DND-41 (cell line): ENCODE data around the gene SNX14.

Source experiments
- ATAC-seq: fragments of 200-7000 bp; cut with Tn5 transposase; 3 replicates; pipeline ENCODE4 v1.9.1; 2021; ENCODE audit warnings: low read depth; ENCODE audit not compliant: insufficient read depth
- DNase-seq: peaks from one replicate; pipeline ENCODE4 v3.0.0-alpha.2; 2020
- H2AFZ ChIP-seq: 2 replicates; pipeline ENCODE4 v1.6.0; 2012; ENCODE audit warnings: low read depth, low read length
- H3K27ac ChIP-seq: 2 replicates; pipeline ENCODE4 v1.5.1; 2012; ENCODE audit warnings: low read length, inconsistent platforms
- H3K27me3 ChIP-seq: fragments of 200-600 bp; sonication (generic); 2 replicates; pipeline ENCODE4 v1.6.0; 2012; ENCODE audit warnings: low read length, mild to moderate bottlenecking, inconsistent platforms; ENCODE audit not compliant: insufficient read depth, poor library complexity
- H3K36me3 ChIP-seq: 2 replicates; pipeline ENCODE4 v1.5.1; 2012; ENCODE audit warnings: low read length, inconsistent platforms; ENCODE audit not compliant: insufficient read depth
- H3K4me1 ChIP-seq: 2 replicates; pipeline ENCODE4 v1.5.1; 2012; ENCODE audit warnings: mild to moderate bottlenecking, low read length; ENCODE audit not compliant: insufficient read depth
- H3K4me2 ChIP-seq: 2 replicates; pipeline ENCODE4 v1.6.0; 2012; ENCODE audit warnings: mild to moderate bottlenecking, moderate library complexity, low read length, inconsistent platforms; ENCODE audit not compliant: insufficient read depth
- H3K4me3 ChIP-seq, 2 experiments: fragments of 200-600 bp in 1 of 2; shearing (Covaris generic) in 1 of 2; 2 replicates each; pipeline ENCODE4 v1.5.1; 2012 to 2016; ENCODE audit warnings: inconsistent platforms in 2 of 2, low read length in 2 of 2, mild to moderate bottlenecking in 2 of 2, low read depth in 1 of 2, moderate library complexity in 1 of 2
- H3K79me2 ChIP-seq: 2 replicates; pipeline ENCODE4 v1.6.0; 2012; ENCODE audit warnings: low read length, inconsistent platforms; ENCODE audit not compliant: insufficient read depth
- H3K9ac ChIP-seq: 2 replicates; pipeline ENCODE4 v1.6.0; 2012; ENCODE audit warnings: low read depth, mild to moderate bottlenecking, inconsistent platforms, low read length, moderate library complexity
- H3K9me3 ChIP-seq: 2 replicates; pipeline ENCODE4 v1.5.1; 2012; ENCODE audit warnings: low read length, moderate library complexity, mild to moderate bottlenecking, inconsistent platforms; ENCODE audit not compliant: insufficient read depth, severe bottlenecking
- H4K20me1 ChIP-seq: 2 replicates; pipeline ENCODE4 v1.6.0; 2012; ENCODE audit warnings: low read length; ENCODE audit not compliant: insufficient read depth
- EZH2 ChIP-seq: IDR thresholded peaks from 3 replicates; pipeline ENCODE4 v1.6.1; 2012; ENCODE audit warnings: borderline replicate concordance, low read depth, mild to moderate bottlenecking, moderate library complexity, low read length, inconsistent platforms; ENCODE audit not compliant: severe bottlenecking
- TF ChIP-seq, protein P1 (sequence below): IDR thresholded peaks from 2 replicates; pipeline ENCODE4 v1.5.1; 2012; ENCODE audit warnings: borderline replicate concordance, low read length, moderate library complexity, mild to moderate bottlenecking; ENCODE audit not compliant: poor library complexity, severe bottlenecking; ENCODE audit errors: extremely low read depth

The SNX14 gene

DNA sequence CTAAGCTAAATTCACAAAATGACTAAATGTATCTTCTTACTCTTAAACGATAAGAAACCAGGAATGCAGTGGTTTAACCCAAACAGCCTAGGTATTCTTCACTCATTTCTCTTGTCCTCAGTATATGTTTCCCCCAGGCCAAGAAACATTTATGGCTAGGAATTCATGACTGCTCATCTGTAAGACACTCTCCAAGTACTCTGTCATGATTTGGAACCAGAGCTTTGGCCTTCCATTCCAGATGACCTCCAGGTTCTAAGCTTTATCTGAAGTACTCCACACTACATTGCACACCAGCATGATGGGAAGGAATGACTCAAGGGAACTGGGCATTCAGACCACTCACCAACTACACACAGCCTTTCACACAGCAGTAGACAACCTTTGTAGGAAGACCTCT, 114.5 kb downstream of the SNX14 start:
- H3K9ac ChIP-seq = no peak overlapping the region
- H3K79me2 ChIP-seq = no peaks in the 10 kb centered on the region
- H2AFZ ChIP-seq = no peak overlapping the region
- no peaks in the 10 kb centered on the region for H3K9me3 ChIP-seq
- H3K36me3 ChIP-seq = no peaks in the 10 kb centered on the region
- no peak for ATAC-seq
- DNase-seq = no peak
- H3K4me2 ChIP-seq = no peak overlapping the region
- no peak overlapping the region for H3K27ac ChIP-seq
- H3K4me3 ChIP-seq = no peak overlapping the region
- H3K4me1 ChIP-seq = no peaks in the 10 kb centered on the region
- no peak for TF ChIP-seq EZH2
- TF ChIP-seq, protein P1, sequence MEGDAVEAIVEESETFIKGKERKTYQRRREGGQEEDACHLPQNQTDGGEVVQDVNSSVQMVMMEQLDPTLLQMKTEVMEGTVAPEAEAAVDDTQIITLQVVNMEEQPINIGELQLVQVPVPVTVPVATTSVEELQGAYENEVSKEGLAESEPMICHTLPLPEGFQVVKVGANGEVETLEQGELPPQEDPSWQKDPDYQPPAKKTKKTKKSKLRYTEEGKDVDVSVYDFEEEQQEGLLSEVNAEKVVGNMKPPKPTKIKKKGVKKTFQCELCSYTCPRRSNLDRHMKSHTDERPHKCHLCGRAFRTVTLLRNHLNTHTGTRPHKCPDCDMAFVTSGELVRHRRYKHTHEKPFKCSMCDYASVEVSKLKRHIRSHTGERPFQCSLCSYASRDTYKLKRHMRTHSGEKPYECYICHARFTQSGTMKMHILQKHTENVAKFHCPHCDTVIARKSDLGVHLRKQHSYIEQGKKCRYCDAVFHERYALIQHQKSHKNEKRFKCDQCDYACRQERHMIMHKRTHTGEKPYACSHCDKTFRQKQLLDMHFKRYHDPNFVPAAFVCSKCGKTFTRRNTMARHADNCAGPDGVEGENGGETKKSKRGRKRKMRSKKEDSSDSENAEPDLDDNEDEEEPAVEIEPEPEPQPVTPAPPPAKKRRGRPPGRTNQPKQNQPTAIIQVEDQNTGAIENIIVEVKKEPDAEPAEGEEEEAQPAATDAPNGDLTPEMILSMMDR = no peak
- no peaks in the 10 kb centered on the region for H3K27me3 ChIP-seq
- no peaks in the 10 kb centered on the region for H4K20me1 ChIP-seq

DNA sequence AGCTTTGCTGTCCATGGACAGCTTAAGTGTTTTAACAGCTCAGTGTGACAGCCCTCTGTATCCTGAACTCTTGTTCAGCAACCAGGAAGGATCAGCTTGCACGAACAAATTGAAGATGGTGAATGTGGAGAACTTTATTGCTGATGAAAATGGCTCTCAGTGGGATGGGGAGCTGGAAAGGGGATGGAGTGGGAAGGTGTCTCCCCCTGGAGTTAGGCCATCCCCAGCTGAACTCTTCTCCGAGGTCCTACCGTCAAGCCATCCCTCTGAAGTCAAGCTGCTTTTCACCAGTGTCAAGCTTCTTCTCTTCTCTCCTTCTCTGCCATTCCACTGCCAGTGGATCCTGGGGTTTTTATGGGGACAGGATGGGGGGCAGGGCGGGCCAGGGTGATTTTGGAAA, 117.1 kb downstream of the SNX14 start:
- TF ChIP-seq EZH2 = no peak
- TF ChIP-seq, protein P1 = no peak
- H3K9me3 ChIP-seq = no peaks in the 10 kb centered on the region
- ATAC-seq = no peak
- no peak overlapping the region for H3K4me2 ChIP-seq
- H3K27me3 ChIP-seq = no peaks in the 10 kb centered on the region
- H3K4me1 ChIP-seq = no peaks in the 10 kb centered on the region
- no peaks in the 10 kb centered on the region for H4K20me1 ChIP-seq
- no peaks in the 10 kb centered on the region for H3K79me2 ChIP-seq
- no peak overlapping the region for H3K4me3 ChIP-seq
- H2AFZ ChIP-seq = no peak overlapping the region
- H3K27ac ChIP-seq = no peak overlapping the region
- no peak for DNase-seq
- H3K36me3 ChIP-seq = no peaks in the 10 kb centered on the region
- H3K9ac ChIP-seq = no peak overlapping the region

DNA sequence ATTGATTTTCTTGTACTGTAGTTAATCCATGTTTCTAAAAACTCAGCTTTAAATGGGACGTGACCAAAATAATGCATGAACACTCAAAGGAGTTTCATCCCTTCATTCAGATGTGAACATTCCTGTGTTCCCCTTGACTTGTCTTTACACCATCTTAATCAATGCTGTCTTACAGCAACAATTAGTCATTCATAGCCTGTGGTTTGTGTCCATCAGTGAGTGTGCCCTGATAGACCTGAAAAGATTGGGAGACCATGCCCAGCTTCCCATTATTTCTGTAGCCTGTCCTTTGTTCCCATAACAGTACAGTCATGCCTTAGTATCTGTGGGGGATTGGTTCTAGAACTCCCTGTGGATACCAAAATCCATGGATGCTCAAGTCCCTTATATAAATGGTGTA, 119.9 kb downstream of the SNX14 start:
- no peak overlapping the region for H3K27ac ChIP-seq
- no peak overlapping the region for H3K4me2 ChIP-seq
- no peaks in the 10 kb centered on the region for H3K36me3 ChIP-seq

More for the DNA sequence above, 119.9 kb downstream of the SNX14 start:
- Histone ChIP-seq H4K20me1 (no peaks in the 10 kb centered on the region), H3K9me3 (no peaks in the 10 kb centered on the region), H3K79me2 (no peaks in the 10 kb centered on the region), H2AFZ (no peak overlapping the region), H3K4me1 (no peaks in the 10 kb centered on the region), H3K27me3 (no peaks in the 10 kb centered on the region), H3K9ac (no peak overlapping the region), H3K4me3 (no peak overlapping the region)
- TF ChIP-seq, protein P1 = no peak
- no peak for TF ChIP-seq EZH2
- DNase-seq = no peak
- ATAC-seq = no peak
